ENCODE measurements around the gene KCNJ6. TPM values are rescaled to one million over a fixed set of nuclear protein-coding genes. Genes with fewer than 3 reads are reported as not detected.

Gene KCNJ6
- total RNA-seq, 4 donors from 2014 or later: not detected

- Histone ChIP-seq H3K36me3 (no peaks in the 10 kb centered on the region), H3K4me1 (no peaks in the 10 kb centered on the region), H3K9me3 (no peaks in the 10 kb centered on the region), H3K27me3 (no peaks in the 10 kb centered on the region), H3K27ac (no peak overlapping the region), H3K4me3 (no peak overlapping the region)
- ATAC-seq (no peak), DNase-seq (no peak)
- intact Hi-C loops (cut with DNase I; ENCODE audit: low total_unique reads): no loop called here
- TF ChIP-seq POLR2A (IDR thresholded peaks at IDR 0.05): no peak
- TF ChIP-seq CTCF (IDR thresholded peaks at IDR 0.05 in 4 of 5, conservative IDR thresholded peaks at IDR 0.05 in 1 of 5): no peak
- in situ Hi-C loops (cut with MboI; ENCODE audit: low sequenced_read_pairs in 4 of 4): no loop called here
Observed at GRCh38 chr21:37636152-37636860, 280.0 kb downstream of the KCNJ6 start.

- no peaks in the 10 kb centered on the region for H3K36me3 ChIP-seq
- H3K27me3 ChIP-seq: no peaks in the 10 kb centered on the region
- intact Hi-C loops (cut with DNase I; ENCODE audit: low total_unique reads) (no loop called here), in situ Hi-C loops (cut with MboI; ENCODE audit: low sequenced_read_pairs in 4 of 4) (no loop called here)
- TF ChIP-seq POLR2A (IDR thresholded peaks at IDR 0.05) (no peak), CTCF (IDR thresholded peaks at IDR 0.05 in 4 of 5, conservative IDR thresholded peaks at IDR 0.05 in 1 of 5) (no peak)
- peak overlapping the region in 1 of 4 donors; percentile 34 for H3K4me3 ChIP-seq
- H3K4me1 ChIP-seq: peaks cover 0 to 6% of the 10 kb centered on the region in 2 donors
- DNase-seq: no peak
- ATAC-seq: peak in 1 of 2 donors; percentile 81
- peak overlapping the region in 3 of 4 donors; percentile 19 to 54 (median 24) for H3K27ac ChIP-seq
- no peaks in the 10 kb centered on the region for H3K9me3 ChIP-seq
Observed at GRCh38 chr21:37631319-37632117, 284.7 kb downstream of the KCNJ6 start.

- Histone ChIP-seq H3K27ac (peak overlapping the region in 3 of 4 donors; percentile 19 to 54 (median 24)), H3K36me3 (no peaks in the 10 kb centered on the region), H3K4me1 (peaks cover 0 to 6% of the 10 kb centered on the region in 2 donors), H3K4me3 (no peak overlapping the region), H3K9me3 (no peaks in the 10 kb centered on the region), H3K27me3 (no peaks in the 10 kb centered on the region)
- ATAC-seq (no peak), DNase-seq (no peak)
- in situ Hi-C loops (cut with MboI; ENCODE audit: low sequenced_read_pairs in 4 of 4) (no loop called here), intact Hi-C loops (cut with DNase I; ENCODE audit: low total_unique reads) (no loop called here)
- no peak for TF ChIP-seq POLR2A (IDR thresholded peaks at IDR 0.05)
- no peak for TF ChIP-seq CTCF (IDR thresholded peaks at IDR 0.05 in 4 of 5, conservative IDR thresholded peaks at IDR 0.05 in 1 of 5)
Observed at GRCh38 chr21:37630872-37631271, 285.4 kb downstream of the KCNJ6 start.

- intact Hi-C loops (cut with DNase I; ENCODE audit: low total_unique reads) (no loop called here), in situ Hi-C loops (cut with MboI; ENCODE audit: low sequenced_read_pairs in 4 of 4) (no loop called here)
- Histone ChIP-seq H3K4me3 (no peak overlapping the region), H3K27ac (no peak overlapping the region), H3K9me3 (no peaks in the 10 kb centered on the region), H3K36me3 (no peaks in the 10 kb centered on the region), H3K27me3 (no peaks in the 10 kb centered on the region), H3K4me1 (peaks cover 4 to 20% of the 10 kb centered on the region in 2 donors)
- no peak for ATAC-seq
- no peak for DNase-seq
- TF ChIP-seq CTCF (IDR thresholded peaks at IDR 0.05 in 4 of 5, conservative IDR thresholded peaks at IDR 0.05 in 1 of 5) (no peak), POLR2A (IDR thresholded peaks at IDR 0.05) (no peak)
Observed at GRCh38 chr21:37628362-37628761, 287.9 kb downstream of the KCNJ6 start.
